GM13976 (cell line): ENCODE results near the gene WBP1.
"Not testable (repeated sequence)": the region's sequence is repeated elsewhere in the genome, so short reads cannot be mapped to it uniquely, and the experiment has no call there.

Source experiments
- DNase-seq: peaks from one replicate; pipeline ENCODE4 v3.0.0; 2012; ENCODE audit warnings: low spot score
- CTCF ChIP-seq: IDR thresholded peaks from 2 replicates; pipeline ENCODE4 v1.5.1; 2012; ENCODE audit warnings: borderline replicate concordance, mild to moderate bottlenecking; ENCODE audit not compliant: insufficient read depth; ENCODE audit errors: extremely low read depth, missing control alignments, control extremely low read depth
- in situ Hi-C: fragments of 300-500 bp; cut with MboI; formaldehyde crosslinking; loops from one replicate; pipeline ENCODE4 v1.12.0; 2022; ENCODE audit warnings: low sequenced_read_pairs, mixed read lengths, inconsistent platforms; ENCODE audit not compliant: unreplicated experiment

The WBP1 gene

DNA sequence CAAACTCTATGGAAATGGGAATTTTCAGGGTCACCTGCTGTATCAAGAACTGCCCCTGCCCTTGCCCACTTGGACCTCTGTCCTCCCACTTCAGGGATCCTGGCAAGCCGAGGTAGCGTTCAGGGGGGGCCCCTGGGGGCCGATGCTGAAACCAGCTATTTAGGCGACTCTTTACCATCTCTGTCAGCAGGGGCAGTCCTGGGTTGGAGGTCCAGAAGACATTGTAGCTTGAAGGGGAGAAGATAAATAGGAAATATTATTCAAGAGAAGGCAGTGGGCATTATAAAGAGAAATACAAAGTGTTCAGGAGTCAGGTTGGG, 4.5 kb downstream of the WBP1 start:
- TF ChIP-seq CTCF: no peak
- in situ Hi-C loops: no loop called here
- DNase-seq: no peak

DNA sequence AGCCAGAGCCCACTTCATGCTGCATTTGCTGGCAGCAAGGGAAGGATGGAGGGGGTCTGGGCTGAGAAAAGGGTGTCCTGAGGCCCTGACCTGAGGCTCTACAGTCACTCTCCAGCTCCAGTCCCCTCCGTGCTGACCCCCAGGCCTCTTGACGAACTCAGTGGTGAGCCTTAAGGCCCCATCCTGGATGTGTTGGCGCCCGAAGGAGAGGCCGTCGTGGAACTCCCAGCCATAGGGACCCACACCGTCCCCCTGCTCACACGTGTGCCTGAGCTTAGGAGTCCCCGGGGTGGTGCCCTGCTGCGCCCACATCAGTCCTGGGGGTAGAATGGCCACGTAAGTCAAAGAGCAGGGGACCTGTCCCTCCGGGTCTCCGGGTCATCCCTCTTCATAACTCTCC, 6.2 kb downstream of the WBP1 start:
- no peak for TF ChIP-seq CTCF
- DNase-seq: no peak
- in situ Hi-C loops: no loop called here

DNA sequence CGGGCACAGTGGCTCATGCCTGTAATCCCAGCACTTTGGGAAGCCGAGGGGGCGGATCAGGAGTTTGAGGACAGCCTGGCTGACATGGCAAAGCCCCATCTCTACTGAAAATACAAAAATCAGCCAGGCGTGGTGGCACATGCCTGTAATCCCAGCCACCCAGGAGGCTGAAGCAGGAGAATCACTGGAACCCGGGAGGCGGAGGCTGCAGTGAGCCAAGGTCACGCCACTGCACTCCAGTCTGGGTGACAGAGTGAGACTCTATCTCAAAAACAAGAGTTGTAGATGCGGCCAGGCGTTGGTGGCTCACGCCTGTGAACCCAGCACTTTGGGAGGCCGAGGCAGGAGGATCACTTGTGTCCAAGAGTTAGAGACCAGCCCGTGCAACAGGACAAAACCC, 12.5 kb downstream of the WBP1 start:
- DNase-seq, in situ Hi-C loops: not testable (repeated sequence)

GRCh38 chr2:74471332-74472065, 13.3 kb downstream of the WBP1 start:
- in situ Hi-C loops: no loop called here
- no peak for TF ChIP-seq CTCF
- DNase-seq: no peak

DNA sequence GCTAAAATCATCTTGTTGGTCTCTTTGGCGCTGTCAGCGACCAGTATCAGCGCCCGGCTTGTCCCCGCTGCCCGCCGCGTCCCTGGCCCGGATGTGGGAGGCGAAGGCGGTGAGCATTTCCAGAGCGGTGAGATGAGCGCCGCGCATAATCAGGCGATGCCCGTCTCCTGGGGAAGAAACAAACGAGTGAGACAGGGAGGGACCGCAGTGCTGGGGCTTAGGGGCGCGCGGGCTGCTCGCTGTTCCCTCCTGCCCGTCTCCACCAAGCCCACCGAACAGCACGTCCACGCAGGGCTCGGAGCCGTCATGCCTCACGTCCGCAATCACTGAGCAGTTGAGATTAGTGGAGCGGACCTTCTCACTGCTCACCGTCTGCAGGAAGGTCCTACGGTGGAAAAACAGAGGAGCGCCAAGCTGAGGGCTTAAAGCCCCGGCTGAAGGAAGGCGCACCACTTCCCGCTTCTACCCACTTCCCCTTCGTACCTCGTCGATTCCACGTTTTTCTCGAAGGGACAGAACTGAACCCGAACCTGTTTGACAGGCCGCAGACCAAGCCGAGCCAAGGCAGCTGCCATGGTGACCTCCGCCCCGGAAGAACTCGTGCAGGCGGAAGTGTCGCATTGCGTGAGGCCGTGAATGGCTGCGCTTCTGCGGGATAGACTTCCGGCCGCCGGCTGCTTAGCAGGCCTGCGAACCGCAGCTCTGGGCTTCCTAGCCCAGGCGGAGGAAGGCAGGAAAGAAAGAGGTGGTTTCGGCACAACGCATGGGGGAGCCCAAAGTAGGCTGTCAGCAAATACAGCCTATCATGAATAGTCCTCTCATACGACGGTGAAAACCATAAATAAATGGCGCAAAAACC, 14.1 kb downstream of the WBP1 start, which contains the start of gene MRPL53:
TSS of gene MRPL53 (minus strand) at position 595 of the 859 bp plus-strand sequence. CDS start at position 575, 20 bp downstream.
- no peak for TF ChIP-seq CTCF
- in situ Hi-C loops: no loop called here
- peak; percentile 89 for DNase-seq

- TF ChIP-seq CTCF: no peak
- in situ Hi-C loops: no loop called here
- peak; percentile 24 for DNase-seq
Measured at GRCh38 chr2:74472945-74473258, 14.7 kb downstream of the WBP1 start.

GRCh38 chr2:74474481-74474880, 16.2 kb downstream of the WBP1 start:
- DNase-seq: peak; percentile 8
- TF ChIP-seq CTCF: no peak
- in situ Hi-C loops: no loop called here
